Spleen (tissue), 7 donors: ENCODE data around the gene FOXI2.

Source experiments
- CTCF ChIP-seq, 11 experiments: fragments of 200-600 bp in 7 of 11; fragments of 450-650 bp in 4 of 11; sonication (generic) in 4 of 11; IDR thresholded peaks in 8 of 11; conservative IDR thresholded peaks in 3 of 11; 1 replicate in 7 of 11; 2 replicates in 4 of 11; pipeline versions ENCODE4 v1.4.0 to v1.8.0; 2016 to 2021; ENCODE audit warnings: antibody characterized with exemption in 11 of 11, inconsistent platforms in 4 of 11, mild to moderate bottlenecking in 1 of 11
- POLR2A ChIP-seq, 3 donors: fragments of 450-650 bp; IDR thresholded peaks; one replicate each; pipeline ENCODE4 v1.5.1; 2017; ENCODE audit warnings: antibody characterized with exemption in 3 of 3, mild to moderate bottlenecking in 1 of 3
- donor health status: DM: no; HTN: no; CAD: no; lungs with moderate emphysema.
- donor health status: DM: no; HTN: no; CAD: no.
- donor health status: DM: no; HTN: no; CAD: no.

- TF ChIP-seq CTCF (IDR thresholded peaks at IDR 0.05 in 8 of 11, conservative IDR thresholded peaks at IDR 0.05 in 3 of 11): no peak
- TF ChIP-seq POLR2A (IDR thresholded peaks at IDR 0.05): no peak
These were observed 25.9 kb downstream of the FOXI2 start for GRCh38 chr10:127762925-127763324.
